NCI-H1048 (cell line): Measurements from ENCODE around the gene COPS2.
"Not testable (repeated sequence)": the region's sequence is repeated elsewhere in the genome, so short reads cannot be mapped to it uniquely, and the experiment has no call there.

Source experiments
- DNase-seq: peaks from one replicate; lab custom pipeline; 2025; lab: John Stamatoyannopoulos, UW

COPS2 gene

DNA sequence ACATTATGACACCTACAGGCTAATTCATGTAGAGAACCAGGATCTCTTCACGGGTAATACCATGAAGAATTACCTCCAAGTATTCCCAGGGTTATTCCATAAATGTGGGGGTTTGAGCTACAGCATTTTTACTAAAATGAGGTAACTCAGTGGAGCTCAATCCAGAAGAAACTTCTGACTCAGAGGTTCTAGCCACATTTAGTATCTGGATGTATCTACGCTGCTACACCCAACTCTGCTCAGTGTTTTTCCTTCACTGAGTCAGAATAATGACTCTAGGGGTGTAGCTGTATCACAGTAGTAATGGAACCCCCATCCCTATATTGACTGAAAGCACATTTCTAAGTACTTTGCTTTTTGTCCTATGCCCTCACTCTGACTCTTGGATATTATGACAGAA, 52.4 kb downstream of the COPS2 start:
- DNase-seq: no peak

- DNase-seq: no peak
These were observed 53.9 kb downstream of the COPS2 start for GRCh38 chr15:49101536-49101935.

- no peak for DNase-seq
These were observed 59.2 kb downstream of the COPS2 start for GRCh38 chr15:49096090-49096750.

DNA sequence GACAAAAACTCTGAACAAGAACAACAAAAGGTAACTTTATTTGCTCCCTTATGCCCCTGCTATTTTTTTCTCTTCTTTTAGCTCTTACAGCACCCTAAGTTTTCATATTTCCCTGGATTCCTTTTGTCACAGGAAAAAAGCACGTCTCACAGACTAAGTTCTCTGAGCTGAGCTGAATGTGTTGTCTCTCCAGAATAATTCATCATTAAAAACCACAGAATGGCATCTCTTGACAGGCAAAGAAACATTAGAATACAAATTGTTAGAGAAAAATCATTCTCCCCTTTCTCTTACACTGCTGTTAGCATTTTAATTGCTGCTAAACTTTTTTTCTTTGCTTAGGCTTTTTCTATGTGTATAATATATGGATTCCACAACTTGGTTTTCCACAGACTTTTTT, 60.5 kb downstream of the COPS2 start:
- no peak for DNase-seq

DNA sequence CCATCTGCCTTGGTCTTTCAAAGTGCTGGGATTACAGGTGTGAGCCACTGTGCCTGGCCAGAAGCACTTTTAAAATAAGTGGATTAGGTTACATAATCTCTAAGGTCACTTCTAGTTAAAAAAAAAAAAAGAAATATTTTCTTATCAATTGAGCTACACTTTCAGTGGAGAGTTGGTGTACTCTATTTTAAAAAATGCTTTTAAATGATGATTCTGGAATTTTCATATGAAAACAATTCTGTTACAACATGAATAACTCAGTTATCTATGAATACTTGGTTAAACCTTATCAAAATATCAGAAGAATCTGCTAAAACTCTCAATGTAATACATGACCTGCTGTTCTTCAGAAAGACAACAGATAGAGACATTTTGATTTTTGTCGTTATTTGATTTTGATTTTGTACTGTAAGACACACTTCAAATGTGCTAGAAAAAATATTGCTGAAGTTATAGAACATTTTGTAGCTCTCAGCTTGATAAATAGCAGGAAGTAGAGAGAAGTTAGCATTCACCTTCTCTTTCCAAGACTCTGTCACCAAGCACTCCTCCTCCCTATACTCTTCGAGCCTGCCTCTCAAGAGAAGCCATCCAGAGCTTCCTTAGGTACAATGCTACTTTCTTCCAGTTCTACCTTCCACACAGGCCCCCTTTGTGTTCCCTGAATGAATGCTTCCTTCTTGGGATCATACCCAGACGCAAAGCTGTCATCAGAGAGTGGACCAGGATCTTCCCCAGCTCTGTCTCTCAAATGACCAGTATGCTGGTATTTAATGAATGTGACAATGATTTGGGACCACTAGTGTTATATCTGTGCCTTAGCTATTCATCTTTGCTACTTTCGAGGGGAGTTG, 61.9 kb downstream of the COPS2 start:
- DNase-seq: no peak

- DNase-seq: no peak
These were observed 66.4 kb downstream of the COPS2 start for GRCh38 chr15:49088996-49089395.

DNA sequence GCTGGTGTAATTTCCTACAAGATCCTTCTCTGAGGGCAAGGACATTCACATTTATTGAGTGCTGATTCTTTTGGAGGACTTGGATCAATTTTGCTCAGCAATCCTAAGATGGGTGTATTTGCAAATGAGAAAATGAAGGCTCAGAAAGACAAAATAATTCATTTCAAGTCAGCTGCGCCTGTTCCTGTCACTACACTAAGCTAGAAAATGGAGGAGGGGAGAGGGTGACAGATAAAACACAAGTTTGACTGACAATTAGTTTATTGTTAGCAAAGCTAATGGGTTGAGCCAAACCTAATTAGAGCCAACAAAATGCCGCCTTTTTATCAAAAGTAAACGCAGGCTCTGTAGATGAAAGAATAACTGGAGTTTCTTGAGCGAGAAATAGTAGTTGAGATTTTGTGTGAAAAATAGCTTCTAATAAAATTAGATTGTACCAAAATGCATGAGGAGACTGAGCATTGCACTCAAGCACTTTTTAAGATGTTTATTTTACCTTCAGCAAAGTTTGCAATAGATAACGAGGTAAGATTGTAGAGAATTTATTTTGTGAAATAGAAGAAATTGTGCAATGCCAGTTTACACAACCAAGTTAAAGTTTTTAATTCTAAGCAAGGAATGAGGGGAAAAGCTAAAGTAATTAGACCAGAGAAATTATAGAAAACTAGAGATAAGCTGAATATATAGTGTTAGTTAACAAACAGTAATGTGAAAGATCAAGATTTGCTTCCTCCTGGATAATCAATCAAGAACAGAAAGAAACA, 69.5 kb downstream of the COPS2 start:
- DNase-seq: no peak

GRCh38 chr15:49084285-49084570, 71.2 kb downstream of the COPS2 start:
- no peak for DNase-seq

DNA sequence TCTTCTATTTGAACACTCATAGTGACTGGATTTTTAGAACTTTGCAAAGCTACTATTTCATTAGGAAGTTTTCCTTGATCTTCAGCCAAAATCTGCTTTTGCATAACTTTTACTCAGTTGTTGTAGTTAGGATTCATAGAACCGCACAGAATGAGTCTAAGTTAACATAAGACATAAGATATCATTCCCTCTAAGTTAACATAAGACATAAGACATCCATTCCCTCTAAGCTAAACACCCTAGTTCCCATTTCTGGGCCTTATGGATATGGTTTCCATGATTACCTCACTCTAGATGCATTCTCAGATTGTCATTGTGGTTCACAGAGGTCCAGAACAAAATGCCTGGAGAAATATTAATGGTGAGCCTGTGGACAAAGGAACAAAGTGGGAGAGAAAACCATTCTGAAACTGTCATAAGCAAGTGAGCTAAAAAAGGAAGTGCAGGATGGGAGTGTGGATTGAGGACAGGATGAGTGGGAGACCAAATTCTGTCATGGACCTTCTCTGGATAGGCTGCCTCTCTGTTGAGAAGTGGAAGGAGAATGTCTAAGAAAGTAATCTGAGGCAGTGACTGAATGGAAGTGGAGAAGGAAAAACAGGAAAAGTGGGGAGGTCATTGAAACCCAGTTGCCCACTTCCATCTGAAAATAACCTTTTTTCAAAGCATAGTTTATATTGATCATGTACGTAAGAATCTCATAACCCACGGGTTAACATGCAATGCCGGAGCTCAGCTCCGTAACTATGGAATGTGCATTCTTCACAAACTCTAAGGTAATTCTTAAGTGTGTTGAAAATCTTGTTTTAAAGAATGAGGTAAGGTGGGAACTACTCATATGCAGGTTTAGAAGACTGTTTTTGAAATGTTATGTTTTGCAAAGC, 71.8 kb downstream of the COPS2 start:
- no peak for DNase-seq

DNA sequence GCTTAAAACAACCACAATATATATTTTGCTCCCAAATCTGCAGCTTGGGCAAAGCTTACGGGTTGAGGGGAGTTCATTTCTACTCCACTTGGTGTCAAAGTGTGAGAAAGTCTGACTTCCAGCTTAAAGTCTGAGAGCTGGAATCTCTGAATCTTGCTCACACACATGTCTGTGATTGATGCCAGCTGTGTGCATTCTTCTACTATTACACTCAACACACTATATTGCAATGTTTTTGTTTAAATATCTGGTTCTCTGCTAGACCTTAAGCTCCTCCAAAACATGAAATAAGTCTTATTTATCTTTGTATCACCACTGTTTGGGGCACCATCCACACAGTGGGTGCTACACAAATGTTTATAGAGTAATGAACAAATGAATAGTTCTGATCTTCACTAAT, 72.4 kb downstream of the COPS2 start:
- DNase-seq: no peak

DNA sequence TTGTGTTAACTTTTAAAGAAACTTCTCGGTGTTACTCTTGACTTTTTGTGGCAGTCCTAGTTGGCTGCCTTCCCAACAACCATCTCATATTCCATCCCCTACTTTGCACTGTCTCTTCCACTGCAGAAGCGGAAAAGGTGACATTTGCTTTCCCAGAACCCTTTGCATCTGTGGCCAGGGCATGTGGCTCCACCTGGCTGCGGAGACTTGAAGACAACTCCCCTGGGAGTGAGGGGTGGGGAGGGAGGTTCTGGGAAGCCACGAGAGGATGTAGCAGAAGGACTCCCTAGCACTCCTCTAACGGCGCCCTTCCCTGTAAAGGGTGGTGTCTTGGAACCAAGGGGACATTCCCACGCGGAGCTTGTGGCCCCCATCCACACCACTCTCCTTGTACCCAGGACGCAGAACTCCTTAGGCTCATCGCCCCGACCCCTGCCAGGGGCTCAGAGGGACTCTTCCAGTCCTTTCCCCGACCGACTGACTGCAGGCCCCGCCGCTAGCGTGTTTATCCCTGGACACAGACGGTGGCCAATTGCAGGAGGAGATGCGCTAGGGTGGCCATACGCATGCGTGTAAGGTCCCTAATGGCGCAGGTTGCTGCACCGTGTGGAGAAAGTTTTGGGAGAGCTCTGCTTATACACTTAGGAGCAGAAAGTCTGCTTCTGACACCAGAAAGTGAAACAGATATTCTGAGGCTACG, 75.9 kb downstream of the COPS2 start:
- DNase-seq: no peak

GRCh38 chr15:49075881-49076280, 79.5 kb downstream of the COPS2 start:
- DNase-seq: no peak

GRCh38 chr15:49074589-49075287, 80.7 kb downstream of the COPS2 start:
- not testable (repeated sequence) for DNase-seq
